Tibial nerve (tissue), 4 donors: ENCODE results near the gene FBXL14.
A peak's percentile ranks its signal among the peaks of the same experiment; 100 is the strongest.

ENCODE experiments used
- CTCF ChIP-seq, 5 experiments: fragments of 200-600 bp in 3 of 5; fragments of 450-650 bp in 2 of 5; sonication (generic) in 3 of 5; IDR thresholded peaks; one replicate each; pipeline ENCODE4 v1.5.1; 2016 to 2019; ENCODE audit warnings: antibody characterized with exemption in 5 of 5, mild to moderate bottlenecking in 3 of 5, moderate library complexity in 2 of 5
- EP300 ChIP-seq, 2 donors: sonication (generic); formaldehyde crosslinking; IDR thresholded peaks; one replicate each; pipeline ENCODE4 v1.6.1; 2017; ENCODE audit warnings: antibody characterized with exemption in 2 of 2, mild to moderate bottlenecking in 1 of 2
- POLR2A ChIP-seq, 2 donors: fragments of 450-650 bp; IDR thresholded peaks; one replicate each; pipeline ENCODE4 v1.6.1; 2017; ENCODE audit warnings: antibody characterized with exemption in 2 of 2, mild to moderate bottlenecking in 2 of 2, moderate library complexity in 2 of 2

GRCh38 chr12:1593174-1594005, 991 bp downstream of the FBXL14 start:
- TF ChIP-seq EP300 (IDR thresholded peaks at IDR 0.05) (peak in 1 of 2 donors; percentile 55), CTCF (IDR thresholded peaks at IDR 0.05) (no peak), POLR2A (IDR thresholded peaks at IDR 0.05) (no peak)
